ENCODE results near the gene C7. TPM values are rescaled to one million over a fixed set of nuclear protein-coding genes. Genes with fewer than 3 reads are reported as not detected.

Gene C7
- total and polyA plus RNA-seq, 2 experiments from 2014 or later: 0.05 to 0.07 TPM

- Mint-ChIP-seq H3K36me3 (ENCODE audit: low read depth) (no peaks in the 10 kb centered on the region), H3K4me3 (no peak overlapping the region), H3K27me3 (ENCODE audit: insufficient read depth, low read depth, poor library complexity) (no peaks in the 10 kb centered on the region), H3K4me1 (no peaks in the 10 kb centered on the region), H3K9me3 (no peaks in the 10 kb centered on the region; the same call in 1 of the 3 replicates), H3K27ac (no peak overlapping the region)
- Histone ChIP-seq H3K9me2 (ENCODE audit: insufficient read depth) (0 out of 2 replicates have a peak, but pooled peaks cover 8% of the 10 kb centered on the region), H3K4me3 (no peak overlapping the region), H3K27me3 (ENCODE audit: insufficient read depth) (no peaks in the 10 kb centered on the region), H3K4me1 (ENCODE audit: insufficient read depth) (no peaks in the 10 kb centered on the region), H3K79me2 (replicated peaks; ENCODE audit: insufficient read depth) (no peaks in the 10 kb centered on the region), H4K20me1 (replicated peaks; ENCODE audit: insufficient read depth) (no peaks in the 10 kb centered on the region), H2AFZ (no peak overlapping the region), H3K27ac (ENCODE audit: low read depth) (no peak overlapping the region), H3F3A (replicated peaks; ENCODE audit: low read depth) (no peaks in the 10 kb centered on the region), H3K4me2 (no peak overlapping the region), H3K36me3 (ENCODE audit: insufficient read depth) (no peaks in the 10 kb centered on the region)
- TF ChIP-seq EZH2phosphoT487 (IDR thresholded peaks at IDR 0.05; ENCODE audit: unreplicated experiment) (no peak), CTCF (conservative IDR thresholded peaks at IDR 0.05; ENCODE audit: low read depth in 2 of 2) (no peak), ETS1 (IDR thresholded peaks at IDR 0.05) (no peak), EZH2 (IDR thresholded peaks at IDR 0.05; ENCODE audit: low read depth, unreplicated experiment) (no peak), REST (IDR thresholded peaks at IDR 0.05; ENCODE audit: unreplicated experiment) (no peak), ZNF462 (CRISPR knock-in tag; IDR thresholded peaks at IDR 0.05) (no peak), ZNF331 (CRISPR knock-in tag; IDR thresholded peaks at IDR 0.05; ENCODE audit: low read depth) (no peak), ZNF114 (CRISPR knock-in tag; IDR thresholded peaks at IDR 0.05) (no peak), STAT1 (IDR thresholded peaks at IDR 0.05; ENCODE audit: unreplicated experiment) (no peak), CREB1 (CRISPR knock-in tag; IDR thresholded peaks at IDR 0.05; ENCODE audit: low read depth) (no peak), NANOG (IDR thresholded peaks at IDR 0.05; ENCODE audit: borderline replicate concordance) (no peak), JUNB (IDR thresholded peaks at IDR 0.05; ENCODE audit: unreplicated experiment) (no peak), POLR2AphosphoS5 (IDR thresholded peaks at IDR 0.05; ENCODE audit: low read depth) (no peak)
- ATAC-seq (no peak), DNase-seq (ENCODE audit: low spot score) (no peak)
These were observed 94.5 kb downstream of the C7 start for GRCh38 chr5:41003670-41004376.

All from GM23338 (cell line).